ENCODE measurements around the gene CRKL. TPM values are rescaled to one million over a fixed set of nuclear protein-coding genes. Genes with fewer than 3 reads are reported as not detected.

CRKL gene
- total RNA-seq, 1 experiment from 2014 or later, result 35.4 TPM

- TF ChIP-seq EZH2 (IDR thresholded peaks at IDR 0.05; ENCODE audit: low read length, unreplicated experiment) (no peak), CTCF (conservative IDR thresholded peaks at IDR 0.05; ENCODE audit: low read depth, low read length) (no peak), EZH2phosphoT487 (IDR thresholded peaks at IDR 0.05; ENCODE audit: borderline replicate concordance, low read length) (no peak)
- no peak overlapping the region for H3K4me2 ChIP-seq (ENCODE audit: low read length)
- H3K27ac ChIP-seq (ENCODE audit: low read length), result no peak overlapping the region
- no peaks in the 10 kb centered on the region for H3K9me3 ChIP-seq (ENCODE audit: low read length)
- ChIA-PET CTCF (no interaction called here), POLR2A (ENCODE audit: unreplicated experiment) (no interaction called here)
- H3F3A ChIP-seq (ENCODE audit: low read length, unreplicated experiment), result peaks cover 4% of the 10 kb centered on the region
- H3K9me2 ChIP-seq (replicated peaks; ENCODE audit: low read length), result no peaks in the 10 kb centered on the region
- no peak overlapping the region for H3K4me3 ChIP-seq (ENCODE audit: low read length)
- H3K79me2 ChIP-seq (ENCODE audit: low read length), result peaks cover 64% of the 10 kb centered on the region
- no peaks in the 10 kb centered on the region for H3K27me3 ChIP-seq (ENCODE audit: low read length)
- H3K4me1 ChIP-seq (ENCODE audit: insufficient read depth, low read length), result peaks cover 19% of the 10 kb centered on the region
- H3K9ac ChIP-seq (ENCODE audit: low read length), result no peak overlapping the region
- peaks cover 9% of the 10 kb centered on the region for H4K20me1 ChIP-seq (ENCODE audit: low read length)
- H3K36me3 ChIP-seq (ENCODE audit: low read depth, low read length), result peaks cover 39% of the 10 kb centered on the region; the same call in 1 of the 2 replicates
- no peak overlapping the region for H2AFZ ChIP-seq (ENCODE audit: low read length)
- ATAC-seq (no peak), DNase-seq (no peak)
- no TSS peak for BruUV-seq (replicated peaks)
- intact Hi-C loops (cut with micrococcal nuclease), result loop anchor here (5.0 kb wide), 1 partner anchor 67 kb away; no protein-coding TSS in a partner anchor
Measured at GRCh38 chr22:20953668-20954500, 36.7 kb downstream of the CRKL start.

GRCh38 chr22:20955548-20955947 is 38.3 kb downstream of the CRKL start:
- Histone ChIP-seq H3K4me3 (ENCODE audit: low read length) (no peak overlapping the region), H3K27ac (ENCODE audit: low read length) (no peak overlapping the region), H3K9me3 (ENCODE audit: low read length) (no peaks in the 10 kb centered on the region), H3F3A (ENCODE audit: low read length, unreplicated experiment) (peaks cover 4% of the 10 kb centered on the region), H3K9me2 (replicated peaks; ENCODE audit: low read length) (no peaks in the 10 kb centered on the region), H3K36me3 (ENCODE audit: low read depth, low read length) (peaks cover 27% of the 10 kb centered on the region; the same call in 1 of the 2 replicates), H4K20me1 (ENCODE audit: low read length) (peaks cover 7% of the 10 kb centered on the region), H3K4me1 (ENCODE audit: insufficient read depth, low read length) (peaks cover 19% of the 10 kb centered on the region), H2AFZ (ENCODE audit: low read length) (no peak overlapping the region), H3K4me2 (ENCODE audit: low read length) (peak overlapping the region; percentile 94; the same call in 1 of the 2 replicates), H3K79me2 (ENCODE audit: low read length) (peaks cover 47% of the 10 kb centered on the region), H3K9ac (ENCODE audit: low read length) (no peak overlapping the region), H3K27me3 (ENCODE audit: low read length) (no peaks in the 10 kb centered on the region)
- CTCF ChIA-PET, result no interaction called here
- TF ChIP-seq EZH2phosphoT487 (IDR thresholded peaks at IDR 0.05; ENCODE audit: borderline replicate concordance, low read length) (no peak), EZH2 (IDR thresholded peaks at IDR 0.05; ENCODE audit: low read length, unreplicated experiment) (no peak), CTCF (conservative IDR thresholded peaks at IDR 0.05; ENCODE audit: low read depth, low read length) (no peak)
- DNase-seq (peak; percentile 10), ATAC-seq (no peak)
- POLR2A ChIA-PET (ENCODE audit: unreplicated experiment), result no interaction called here
- intact Hi-C loops (cut with micrococcal nuclease), result no loop called here
- BruUV-seq (replicated peaks), result no TSS peak
